Lower lobe of right lung (tissue), 2 donors: ENCODE measurements around the gene IFRD1. TPM values are rescaled to one million over a fixed set of nuclear protein-coding genes. Genes with fewer than 3 reads are reported as not detected.
A peak's percentile ranks its signal among the peaks of the same experiment; 100 is the strongest.

ENCODE experiments used
- ATAC-seq, 2 donors: fragments of 200-7000 bp; cut with Tn5 transposase; one replicate each; pipeline ENCODE4 v1.9.1; 2020 to 2022; ENCODE audit warnings: mild to moderate bottlenecking in 2 of 2, moderate library complexity in 2 of 2
- DNase-seq: peaks from one replicate; pipeline ENCODE4 v3.0.0-alpha.2; 2020
- H3K27ac ChIP-seq: fragments of 200-600 bp; one replicate; pipeline ENCODE4 v1.8.0; 2022
- H3K27me3 ChIP-seq: fragments of 200-600 bp; one replicate; pipeline ENCODE4 v1.8.0; 2022; ENCODE audit warnings: low read depth
- H3K36me3 ChIP-seq: fragments of 200-600 bp; one replicate; pipeline ENCODE4 v1.8.0; 2022; ENCODE audit warnings: mild to moderate bottlenecking
- H3K4me1 ChIP-seq: fragments of 200-600 bp; one replicate; pipeline ENCODE4 v1.8.0; 2022
- H3K4me3 ChIP-seq: fragments of 200-600 bp; one replicate; pipeline ENCODE4 v1.8.0; 2022; ENCODE audit warnings: mild to moderate bottlenecking
- H3K9me3 ChIP-seq: fragments of 200-600 bp; one replicate; pipeline ENCODE4 v1.8.0; 2022
- CTCF ChIP-seq: fragments of 200-600 bp; IDR thresholded peaks from one replicate; pipeline ENCODE4 v1.8.0; 2022; ENCODE audit warnings: antibody characterized with exemption, mild to moderate bottlenecking
- intact Hi-C: fragments of 100-400 bp; cut with DNase I; formaldehyde crosslinking; loops from one replicate; pipeline ENCODE4 v1.11.0; 2022
- total RNA-seq: library from RNA; stranded (reverse); fragmentation: NEBNext Ultra II Directional; extraction: Animal tissue kit (Norgen Biotek cat#: 25700); gene quantifications from one replicate; pipeline ENCODE4 v1.2.1, GENCODE V29; 2021
- donor health status: DM: no; HTN: yes; CAD: no; lungs with severe emphysema.

Gene IFRD1
- total RNA-seq, 1 donor from 2014 or later = 46.9 TPM

GRCh38 chr7:112421666-112422486 lies 28.4 kb upstream of the IFRD1 start:
- peak; percentile 32 to 41 for ATAC-seq
- DNase-seq = no peak
- no peak for TF ChIP-seq CTCF
- H3K36me3 ChIP-seq = no peaks in the 10 kb centered on the region
- no peak overlapping the region for H3K4me3 ChIP-seq
- H3K27ac ChIP-seq = peak overlapping the region; percentile 43
- H3K27me3 ChIP-seq = no peaks in the 10 kb centered on the region
- H3K4me1 ChIP-seq = peaks cover 11% of the 10 kb centered on the region
- H3K9me3 ChIP-seq = no peaks in the 10 kb centered on the region
- intact Hi-C loops = no loop called here

GRCh38 chr7:112422842-112423496 lies 27.3 kb upstream of the IFRD1 start:
- Histone ChIP-seq H3K27me3 (no peaks in the 10 kb centered on the region), H3K4me3 (no peak overlapping the region), H3K9me3 (no peaks in the 10 kb centered on the region), H3K27ac (no peak overlapping the region), H3K4me1 (peaks cover 11% of the 10 kb centered on the region), H3K36me3 (no peaks in the 10 kb centered on the region)
- ATAC-seq (peak; percentile 81 to 83), DNase-seq (peak; percentile 73)
- intact Hi-C loops = no loop called here
- TF ChIP-seq CTCF = no peak

- no peaks in the 10 kb centered on the region for H3K36me3 ChIP-seq
- no peaks in the 10 kb centered on the region for H3K27me3 ChIP-seq
- H3K4me1 ChIP-seq = peaks cover 11% of the 10 kb centered on the region
- intact Hi-C loops = no loop called here
- no peak for DNase-seq
- no peaks in the 10 kb centered on the region for H3K9me3 ChIP-seq
- H3K4me3 ChIP-seq = no peak overlapping the region
- no peak for TF ChIP-seq CTCF
- no peak for ATAC-seq
- H3K27ac ChIP-seq = no peak overlapping the region
Observed at GRCh38 chr7:112423987-112424386, 26.3 kb upstream of the IFRD1 start.

- Histone ChIP-seq H3K36me3 (no peaks in the 10 kb centered on the region), H3K4me3 (no peak overlapping the region), H3K4me1 (peaks cover 3% of the 10 kb centered on the region), H3K9me3 (no peaks in the 10 kb centered on the region), H3K27me3 (no peaks in the 10 kb centered on the region), H3K27ac (no peak overlapping the region)
- DNase-seq = no peak
- intact Hi-C loops = no loop called here
- no peak for TF ChIP-seq CTCF
- ATAC-seq = no peak
Observed at GRCh38 chr7:112427984-112428383, 22.3 kb upstream of the IFRD1 start.

- DNase-seq (no peak), ATAC-seq (no peak)
- TF ChIP-seq CTCF = no peak
- H3K27ac ChIP-seq = no peak overlapping the region
- H3K36me3 ChIP-seq = no peaks in the 10 kb centered on the region
- H3K9me3 ChIP-seq = no peaks in the 10 kb centered on the region
- intact Hi-C loops = no loop called here
- H3K4me3 ChIP-seq = no peak overlapping the region
- no peaks in the 10 kb centered on the region for H3K4me1 ChIP-seq
- H3K27me3 ChIP-seq = no peaks in the 10 kb centered on the region
Observed at GRCh38 chr7:112428715-112429114, 21.5 kb upstream of the IFRD1 start.
